Thymus (tissue), 2 donors: Measurements from ENCODE around the gene KLK1. TPM values are rescaled to one million over a fixed set of nuclear protein-coding genes. Genes with fewer than 3 reads are reported as not detected.

Experiments
- polyA plus RNA-seq: library from polyadenylated mRNA; stranded (reverse); fragments of 200-250 nt; gene quantifications from one replicate; pipeline ENCODE4 v1.2.3, GENCODE V29; 2013
- total RNA-seq: library from RNA; stranded (reverse); fragments of 120-200 nt; gene quantifications from one replicate; pipeline ENCODE4 v1.2.4, GENCODE V29; 2013
- donor health status: healthy.

The KLK1 gene
- total and polyA plus RNA-seq, 2 donors = 0.14 to 1.6 TPM

Other genes with a start within 250 kb of the KLK1 start
- gene SYT3, start 183.9 kb downstream of the KLK1 start, total RNA-seq = 0.09 TPM
- 0.02 TPM for gene SYT3, start 183.9 kb downstream of the KLK1 start, polyA plus RNA-seq
- gene C19orf81, start 174.3 kb downstream of the KLK1 start, total RNA-seq = 0.61 TPM
- gene C19orf81, start 174.3 kb downstream of the KLK1 start, polyA plus RNA-seq = not detected
- 1.8 TPM for gene SHANK1, start 104.0 kb downstream of the KLK1 start, total RNA-seq
- 0.39 TPM for gene SHANK1, start 104.0 kb downstream of the KLK1 start, polyA plus RNA-seq
- 10.7 TPM for gene CLEC11A, start 100.4 kb downstream of the KLK1 start, total RNA-seq
- gene CLEC11A, start 100.4 kb downstream of the KLK1 start, polyA plus RNA-seq = 10.5 TPM
- gene GPR32, start 53.3 kb downstream of the KLK1 start, total RNA-seq = not detected
- 0.07 TPM for gene GPR32, start 53.3 kb downstream of the KLK1 start, polyA plus RNA-seq
- not detected for gene ACP4, start 33.4 kb downstream of the KLK1 start, total RNA-seq
- gene ACP4, start 33.4 kb downstream of the KLK1 start, polyA plus RNA-seq = not detected
- not detected for gene KLK15, start 9.8 kb upstream of the KLK1 start, total RNA-seq
- gene KLK15, start 9.8 kb upstream of the KLK1 start, polyA plus RNA-seq = 0.11 TPM
- gene KLK3, start 31.1 kb upstream of the KLK1 start, total RNA-seq = 0.19 TPM
- gene KLK3, start 31.1 kb upstream of the KLK1 start, polyA plus RNA-seq = 0.96 TPM
- gene KLK2, start 49.7 kb upstream of the KLK1 start, total RNA-seq = under 0.01 TPM
- 0.50 TPM for gene KLK2, start 49.7 kb upstream of the KLK1 start, polyA plus RNA-seq
- gene KLK4, start 87.6 kb upstream of the KLK1 start, total RNA-seq = not detected
- gene KLK4, start 87.6 kb upstream of the KLK1 start, polyA plus RNA-seq = 0.39 TPM
- 0.28 TPM for gene KLK5, start 129.3 kb upstream of the KLK1 start, total RNA-seq
- 1.9 TPM for gene KLK5, start 129.3 kb upstream of the KLK1 start, polyA plus RNA-seq
- 0.24 TPM for gene KLK6, start 145.8 kb upstream of the KLK1 start, total RNA-seq
- 7.0 TPM for gene KLK6, start 145.8 kb upstream of the KLK1 start, polyA plus RNA-seq
- gene KLK7, start 160.1 kb upstream of the KLK1 start, total RNA-seq = 0.52 TPM
- gene KLK7, start 160.1 kb upstream of the KLK1 start, polyA plus RNA-seq = 5.0 TPM
- 2.2 TPM for gene KLK8, start 177.8 kb upstream of the KLK1 start, total RNA-seq
- gene KLK8, start 177.8 kb upstream of the KLK1 start, polyA plus RNA-seq = 11.0 TPM
- gene KLK10, start 195.9 kb upstream of the KLK1 start, total RNA-seq = 0.42 TPM
- 7.2 TPM for gene KLK10, start 195.9 kb upstream of the KLK1 start, polyA plus RNA-seq
- gene KLK11, start 202.8 kb upstream of the KLK1 start, total RNA-seq = 1.9 TPM
- 17.2 TPM for gene KLK11, start 202.8 kb upstream of the KLK1 start, polyA plus RNA-seq
- gene KLK12, start 211.2 kb upstream of the KLK1 start, total RNA-seq = 0.61 TPM
- 3.0 TPM for gene KLK12, start 211.2 kb upstream of the KLK1 start, polyA plus RNA-seq
- gene KLK13, start 241.3 kb upstream of the KLK1 start, total RNA-seq = 0.19 TPM
- 0.89 TPM for gene KLK13, start 241.3 kb upstream of the KLK1 start, polyA plus RNA-seq